GM12801 (cell line): ENCODE measurements around the gene LAMA2.

Experiments used
- CTCF ChIP-seq: IDR thresholded peaks from one replicate; pipeline ENCODE4 v1.5.1; 2011; ENCODE audit warnings: control low read depth; ENCODE audit not compliant: insufficient read length; ENCODE audit errors: extremely low read depth

Gene LAMA2

GRCh38 chr6:129084406-129084805 lies 201.5 kb downstream of the LAMA2 start:
- TF ChIP-seq CTCF: no peak

- TF ChIP-seq CTCF: no peak
Measured at GRCh38 chr6:129089357-129089756, 206.4 kb downstream of the LAMA2 start.

GRCh38 chr6:129094147-129094546 lies 211.2 kb downstream of the LAMA2 start:
- no peak for TF ChIP-seq CTCF

- TF ChIP-seq CTCF: no peak
Measured at GRCh38 chr6:129096651-129097290, 213.8 kb downstream of the LAMA2 start.

GRCh38 chr6:129098061-129098553 lies 215.2 kb downstream of the LAMA2 start:
- no peak for TF ChIP-seq CTCF

- TF ChIP-seq CTCF: no peak
Measured at GRCh38 chr6:129099696-129100095, 216.8 kb downstream of the LAMA2 start.

- no peak for TF ChIP-seq CTCF
Measured at GRCh38 chr6:129100164-129100563, 217.2 kb downstream of the LAMA2 start.
